Hippocampal formation (tissue), 2 donors: ENCODE data around the gene GPR89B.
"Not testable (repeated sequence)": the region's sequence is repeated elsewhere in the genome, so short reads cannot be mapped to it uniquely, and the experiment has no call there.

ENCODE experiments used
- DNase-seq, 2 donors: peaks; one replicate each; lab custom pipeline; 2025; lab: John Stamatoyannopoulos, UW

GPR89B gene

DNA sequence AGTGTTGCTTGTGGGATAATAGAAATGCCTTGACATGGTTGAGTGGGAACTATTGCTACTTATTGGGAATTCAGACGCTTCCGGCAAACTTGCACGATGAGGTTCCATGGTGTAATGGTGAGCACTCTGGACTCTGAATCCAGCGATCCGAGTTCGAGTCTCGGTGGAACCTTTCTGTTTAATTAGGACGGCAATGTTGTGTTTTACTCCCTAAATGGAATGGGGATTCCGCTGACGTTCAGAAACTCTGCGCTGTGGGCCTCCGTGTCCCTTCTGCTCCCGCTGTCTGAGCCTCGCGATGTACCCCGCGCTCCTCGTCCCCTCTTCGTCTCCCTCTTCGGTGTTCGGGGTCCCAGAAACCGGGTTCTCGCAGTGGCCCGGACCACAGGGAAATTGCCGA, 104.5 kb downstream of the GPR89B start:
- DNase-seq: not testable (repeated sequence)

DNA sequence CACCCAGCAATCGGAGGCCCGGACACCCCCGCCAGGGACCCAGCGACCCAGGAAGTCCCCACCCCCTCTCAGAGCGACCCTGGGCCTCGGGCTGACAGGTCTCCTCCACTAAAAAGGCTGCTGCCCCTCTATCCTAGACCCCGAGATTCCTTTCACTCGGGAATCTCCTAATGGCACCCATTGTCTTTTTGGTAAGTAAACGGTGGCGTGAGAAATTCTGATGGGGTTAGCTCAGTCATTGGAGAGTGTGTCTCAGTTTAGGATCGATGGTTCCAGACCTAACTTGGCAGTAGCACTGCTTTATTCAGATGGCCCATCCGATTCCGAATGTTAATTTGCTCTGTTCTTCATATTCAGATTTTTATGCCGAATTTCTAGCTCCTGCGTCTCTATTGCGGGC, 104.9 kb downstream of the GPR89B start:
- not testable (repeated sequence) for DNase-seq

DNA sequence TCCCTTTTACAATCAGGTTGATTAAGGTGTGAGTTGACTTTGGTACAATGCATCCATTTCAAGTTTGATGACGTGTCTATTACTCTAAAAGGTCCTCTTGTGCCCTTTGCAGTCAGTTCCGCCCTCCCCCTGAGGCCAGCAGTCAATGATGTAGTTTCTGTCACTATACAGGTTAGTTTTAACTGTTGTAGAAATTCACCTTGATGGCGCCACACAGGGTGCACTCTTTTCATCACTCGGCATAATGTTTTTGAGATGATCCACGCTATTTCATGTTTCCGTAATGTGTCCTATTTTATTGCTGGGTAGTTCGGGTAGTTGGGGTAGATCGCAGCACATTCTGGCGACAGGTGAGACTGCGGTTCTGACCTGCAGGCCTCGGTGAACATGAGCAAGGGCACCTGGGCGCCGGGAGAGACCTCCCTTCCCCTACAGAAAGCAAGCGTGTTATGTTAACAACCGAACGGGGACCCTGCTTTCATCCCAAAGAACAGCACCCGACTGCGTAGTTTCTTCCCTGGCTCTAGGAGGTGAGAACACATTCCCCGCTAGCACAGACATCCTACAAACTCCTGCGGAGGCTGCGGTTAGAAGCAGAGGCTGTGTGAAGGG, 109.7 kb downstream of the GPR89B start:
- DNase-seq: not testable (repeated sequence)

DNA sequence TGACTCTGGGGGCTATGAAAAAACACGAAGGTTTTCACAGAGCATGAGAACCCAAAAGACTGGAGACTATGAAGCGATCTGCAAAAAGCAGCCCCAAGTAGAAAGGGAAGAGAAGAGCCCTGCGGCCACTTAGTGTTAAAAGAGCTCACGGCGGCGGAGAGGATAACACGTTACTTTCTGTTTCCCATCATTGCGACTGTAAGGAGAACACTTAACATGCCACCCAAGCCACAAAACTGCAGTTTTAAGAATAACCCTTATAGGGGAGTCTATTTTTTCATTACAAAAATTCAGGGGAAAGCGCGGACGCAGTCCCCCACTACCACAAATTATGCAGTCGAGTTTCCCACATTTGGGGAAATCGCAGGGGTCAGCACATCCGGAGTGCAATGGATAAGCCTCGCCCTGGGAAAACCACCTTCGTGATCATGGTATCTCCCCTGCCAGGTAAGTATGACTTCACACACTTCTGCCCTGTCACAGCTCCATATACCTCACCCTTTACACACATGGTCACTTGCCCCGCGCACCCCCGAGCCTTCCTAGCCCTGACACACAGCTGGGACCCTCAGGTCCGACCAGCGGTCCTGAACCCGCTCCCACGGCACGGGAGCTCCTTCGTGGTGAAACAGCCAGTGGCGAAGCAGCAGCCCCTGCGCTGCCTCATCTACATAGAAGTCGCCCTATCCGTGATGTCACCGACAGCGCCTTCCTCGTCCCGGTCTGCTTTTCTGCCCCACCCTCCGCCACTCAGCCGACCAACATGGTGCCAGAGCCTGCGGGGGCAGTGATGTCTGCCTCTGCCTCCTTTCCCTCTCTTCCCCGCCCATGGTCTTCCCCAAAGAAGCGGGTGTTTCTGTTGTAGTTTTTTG, 110.5 kb downstream of the GPR89B start:
- DNase-seq: peak in 1 of 2 donors; percentile 69
